Fibroblast of the aortic adventitia (primary cell): Measurements from ENCODE around the gene TMTC2. TPM values are rescaled to one million over a fixed set of nuclear protein-coding genes. Genes with fewer than 3 reads are reported as not detected.

Experiments
- DNase-seq: peaks from one replicate; pipeline ENCODE4 v3.0.0-alpha.2; 2010; ENCODE audit warnings: low read depth
- H3K4me3 ChIP-seq: 2 replicates; pipeline ENCODE4 v1.5.1; 2011; ENCODE audit warnings: low read depth, mild to moderate bottlenecking, control low read depth, low read length, moderate library complexity
- total RNA-seq: library from RNA; depleted of rRNA; stranded (reverse); fragments of >200 nt; gene quantifications from 2 replicates; pipeline ENCODE4 v1.2.3, GENCODE V29; 2012; ENCODE audit warnings: low replicate concordance
- TF ChIP-seq, protein P1 (sequence below): IDR thresholded peaks from 2 replicates; pipeline ENCODE4 v1.5.1; 2011; ENCODE audit warnings: mild to moderate bottlenecking, low read length, control low read depth, inconsistent platforms; ENCODE audit not compliant: insufficient read depth

TMTC2 gene
- total RNA-seq, 1 donor, result 21.1 TPM

GRCh38 chr12:83123039-83123438 is 436.3 kb downstream of the TMTC2 start:
- H3K4me3 ChIP-seq, result no peak overlapping the region
- TF ChIP-seq, protein P1, sequence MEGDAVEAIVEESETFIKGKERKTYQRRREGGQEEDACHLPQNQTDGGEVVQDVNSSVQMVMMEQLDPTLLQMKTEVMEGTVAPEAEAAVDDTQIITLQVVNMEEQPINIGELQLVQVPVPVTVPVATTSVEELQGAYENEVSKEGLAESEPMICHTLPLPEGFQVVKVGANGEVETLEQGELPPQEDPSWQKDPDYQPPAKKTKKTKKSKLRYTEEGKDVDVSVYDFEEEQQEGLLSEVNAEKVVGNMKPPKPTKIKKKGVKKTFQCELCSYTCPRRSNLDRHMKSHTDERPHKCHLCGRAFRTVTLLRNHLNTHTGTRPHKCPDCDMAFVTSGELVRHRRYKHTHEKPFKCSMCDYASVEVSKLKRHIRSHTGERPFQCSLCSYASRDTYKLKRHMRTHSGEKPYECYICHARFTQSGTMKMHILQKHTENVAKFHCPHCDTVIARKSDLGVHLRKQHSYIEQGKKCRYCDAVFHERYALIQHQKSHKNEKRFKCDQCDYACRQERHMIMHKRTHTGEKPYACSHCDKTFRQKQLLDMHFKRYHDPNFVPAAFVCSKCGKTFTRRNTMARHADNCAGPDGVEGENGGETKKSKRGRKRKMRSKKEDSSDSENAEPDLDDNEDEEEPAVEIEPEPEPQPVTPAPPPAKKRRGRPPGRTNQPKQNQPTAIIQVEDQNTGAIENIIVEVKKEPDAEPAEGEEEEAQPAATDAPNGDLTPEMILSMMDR, result no peak
- no peak for DNase-seq

GRCh38 chr12:83128540-83128939 is 441.8 kb downstream of the TMTC2 start:
- TF ChIP-seq, protein P1, result no peak
- DNase-seq, result peak; percentile 64

DNA sequence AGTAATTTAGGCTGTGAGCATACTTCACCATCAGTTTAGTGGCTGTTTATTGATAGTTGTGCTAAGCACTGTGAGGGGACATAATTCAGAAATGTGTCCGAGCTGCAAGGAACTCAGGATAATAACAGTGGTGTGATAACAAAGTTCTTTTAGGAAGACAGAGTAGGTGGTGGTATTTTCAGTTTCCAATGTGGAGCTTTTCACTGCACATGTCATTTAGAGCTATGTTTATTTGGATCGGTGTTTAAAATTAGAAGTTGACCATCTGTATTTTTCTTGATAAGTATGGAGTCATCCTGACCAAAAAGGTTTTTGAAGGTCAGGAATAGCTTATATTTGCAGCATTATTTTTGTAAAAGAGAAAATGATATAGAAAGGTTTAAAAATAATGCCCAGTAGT is 443.5 kb downstream of the TMTC2 start:
- TF ChIP-seq, protein P1, result no peak
- H3K4me3 ChIP-seq, result no peak overlapping the region
- no peak for DNase-seq

More at GRCh38 chr12:83128540-83128939, 441.8 kb downstream of the TMTC2 start:
- no peak overlapping the region for H3K4me3 ChIP-seq

DNA sequence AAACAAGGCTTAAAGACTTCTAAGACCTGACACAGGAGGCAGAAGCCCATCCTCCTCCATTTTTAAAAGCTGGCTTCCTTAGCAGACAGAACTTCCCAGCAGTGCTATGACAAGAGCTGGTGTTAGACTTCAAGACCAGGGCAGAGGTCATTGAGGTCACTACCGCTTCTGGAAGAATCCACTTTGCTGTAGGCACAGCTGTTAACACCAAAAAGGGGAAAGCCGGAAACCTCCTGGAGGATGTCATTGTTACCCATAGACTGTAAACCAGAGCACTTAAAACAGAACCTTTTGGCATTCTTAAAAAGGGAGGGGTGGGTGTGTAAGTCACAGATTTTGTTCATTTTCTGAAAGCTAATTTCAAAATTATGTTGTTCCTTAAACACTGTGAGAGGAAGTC is 445.7 kb downstream of the TMTC2 start:
- H3K4me3 ChIP-seq, result no peak overlapping the region
- TF ChIP-seq, protein P1, result no peak
- no peak for DNase-seq

DNA sequence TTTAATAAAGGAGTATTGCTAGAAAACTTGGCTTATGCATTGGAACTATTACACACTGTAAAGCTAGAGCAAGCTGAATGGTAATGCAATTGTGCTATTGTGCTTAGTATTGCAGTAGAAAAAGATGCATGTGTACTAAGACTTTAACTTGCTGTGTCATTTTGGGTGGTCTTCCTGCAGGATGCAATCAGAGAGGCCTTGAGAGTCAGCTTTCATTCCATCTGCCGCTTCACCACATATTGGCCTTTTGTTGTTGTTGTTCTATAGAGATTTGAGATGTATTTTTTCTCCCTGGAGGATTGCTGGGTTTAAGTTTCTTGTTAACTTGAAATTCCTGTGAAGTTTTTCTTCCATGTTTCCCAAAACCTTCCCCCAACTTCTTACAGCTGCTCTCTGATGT is 449.7 kb downstream of the TMTC2 start:
- DNase-seq, result no peak
- H3K4me3 ChIP-seq, result no peak overlapping the region
- TF ChIP-seq, protein P1, result no peak

DNA sequence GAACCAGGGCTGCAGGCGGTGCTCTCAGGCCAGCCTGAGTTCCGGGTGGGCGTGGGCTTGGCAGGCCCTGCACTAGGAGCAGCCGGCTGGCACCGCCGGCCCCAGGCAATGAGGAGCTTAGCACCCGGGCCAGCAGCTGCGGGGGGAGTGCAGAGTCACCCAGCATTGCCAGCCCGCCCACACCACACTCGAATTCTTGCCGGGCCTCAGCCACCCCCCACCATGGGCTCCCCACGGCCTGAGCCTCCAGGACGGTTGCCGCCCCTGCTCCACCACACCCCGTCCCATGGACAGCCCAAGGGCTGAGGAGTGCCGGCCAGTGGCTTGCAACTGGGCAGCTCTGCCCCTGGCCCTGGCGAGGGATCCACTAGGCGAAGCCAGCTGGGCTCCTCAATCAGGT is 453.4 kb downstream of the TMTC2 start:
- no peak for DNase-seq
- H3K4me3 ChIP-seq, result no peak overlapping the region
- TF ChIP-seq, protein P1, result no peak

- DNase-seq, result no peak
- no peak overlapping the region for H3K4me3 ChIP-seq
- TF ChIP-seq, protein P1, result no peak
Measured at GRCh38 chr12:83141460-83141994, 454.8 kb downstream of the TMTC2 start.
